ENCODE results near the gene DMAC2. TPM values are rescaled to one million over a fixed set of nuclear protein-coding genes. Genes with fewer than 3 reads are reported as not detected.
"Not testable (repeated sequence)": the region's sequence is repeated elsewhere in the genome, so short reads cannot be mapped to it uniquely, and the experiment has no call there.

DMAC2 gene
- total RNA-seq, 1 donor from 2014 or later, result 21.2 TPM

DNA sequence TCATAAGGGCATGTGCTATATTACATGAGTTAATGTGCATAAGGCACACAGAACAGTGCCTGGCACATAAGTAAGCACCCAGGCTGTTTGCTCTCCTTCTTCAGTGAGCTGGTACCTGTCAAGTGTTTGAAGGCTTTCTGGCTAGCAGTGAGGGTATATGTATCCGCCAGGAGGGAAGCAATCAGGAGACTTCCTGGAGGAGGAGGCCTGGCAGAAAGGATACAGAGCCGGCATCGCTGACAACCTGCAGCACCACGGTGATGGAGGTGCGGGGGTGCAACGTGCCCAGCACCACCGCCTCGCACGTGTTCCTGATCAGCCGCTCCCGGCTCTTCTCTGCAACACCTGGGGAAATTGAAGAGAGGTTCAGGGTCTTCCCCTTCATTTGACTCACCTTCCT, 48.1 kb downstream of the DMAC2 start:
- H3K4me3 ChIP-seq, result no peak overlapping the region
- H3K36me3 ChIP-seq, result peaks cover 23 to 32% of the 10 kb centered on the region in 2 donors
- H3K4me1 ChIP-seq, result no peaks in the 10 kb centered on the region
- H3K27me3 ChIP-seq, result no peaks in the 10 kb centered on the region
- TF ChIP-seq CTCF (IDR thresholded peaks at IDR 0.05), result no peak
- no peak for DNase-seq (ENCODE audit: low spot score in 2 of 2)
- no peaks in the 10 kb centered on the region for H3K9me3 ChIP-seq
- no peak overlapping the region for H3K27ac ChIP-seq
- intact Hi-C loops (cut with DNase I), result no loop called here

DNA sequence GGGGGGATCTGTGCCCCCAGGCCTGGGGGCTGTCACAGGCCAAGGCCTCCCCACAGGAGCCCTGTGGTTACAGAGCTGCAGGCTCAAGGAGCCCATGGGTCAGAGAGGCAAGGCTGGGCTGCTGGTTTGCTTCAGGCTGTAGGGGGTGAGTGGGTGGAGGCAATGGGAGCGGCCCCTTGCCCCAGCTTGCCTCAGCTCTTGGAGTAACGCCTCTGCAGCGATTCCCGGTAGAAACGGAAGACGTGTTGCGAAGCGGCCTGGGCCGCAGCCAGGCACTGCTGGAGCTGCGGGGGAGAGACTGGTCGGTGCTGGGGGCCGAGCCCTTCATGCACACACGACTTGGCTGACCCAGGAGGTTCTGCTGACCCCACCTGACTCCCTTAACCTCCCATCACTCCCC, 53.3 kb downstream of the DMAC2 start:
- DNase-seq (ENCODE audit: low spot score in 2 of 2), result no peak
- TF ChIP-seq CTCF (IDR thresholded peaks at IDR 0.05), result no peak
- Histone ChIP-seq H3K36me3 (peaks cover 29 to 51% of the 10 kb centered on the region in 2 donors), H3K27ac (no peak overlapping the region), H3K4me1 (no peaks in the 10 kb centered on the region), H3K9me3 (no peaks in the 10 kb centered on the region), H3K4me3 (no peak overlapping the region), H3K27me3 (no peaks in the 10 kb centered on the region)
- intact Hi-C loops (cut with DNase I), result no loop called here

GRCh38 chr19:41384351-41384750, 55.4 kb downstream of the DMAC2 start:
- DNase-seq (ENCODE audit: low spot score in 2 of 2), result no peak
- no peak for TF ChIP-seq CTCF (IDR thresholded peaks at IDR 0.05)
- intact Hi-C loops (cut with DNase I), result no loop called here

DNA sequence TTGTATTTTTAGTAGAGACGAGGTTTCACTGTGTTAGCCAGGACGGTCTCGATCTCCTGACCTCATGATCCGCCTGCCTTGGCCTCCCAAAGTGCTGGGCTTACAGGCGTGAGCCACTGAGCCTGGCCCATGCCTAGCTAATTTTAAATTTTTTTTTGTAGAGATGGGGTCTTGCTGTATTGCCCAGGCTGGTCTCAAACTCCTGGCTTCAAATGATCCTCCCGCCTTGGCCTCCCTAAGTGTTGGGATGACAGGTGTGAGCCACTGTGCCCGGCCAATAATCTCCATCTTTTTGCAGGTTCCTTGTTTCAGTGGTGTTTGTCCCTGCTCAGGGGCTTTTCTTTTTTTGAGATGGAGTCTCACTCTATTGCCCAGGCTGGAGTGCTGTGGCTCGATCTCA, 58.2 kb downstream of the DMAC2 start:
- H3K4me1 ChIP-seq; H3K27ac ChIP-seq; intact Hi-C loops (cut with DNase I); H3K9me3 ChIP-seq; H3K27me3 ChIP-seq; DNase-seq (ENCODE audit: low spot score in 2 of 2); H3K4me3 ChIP-seq: not testable (repeated sequence)
- H3K36me3 ChIP-seq, result peaks cover 10 to 24% of the 10 kb centered on the region in 2 donors

More at GRCh38 chr19:41384351-41384750, 55.4 kb downstream of the DMAC2 start:
- H3K4me1 ChIP-seq, result no peaks in the 10 kb centered on the region
- no peak overlapping the region for H3K27ac ChIP-seq
- no peaks in the 10 kb centered on the region for H3K27me3 ChIP-seq
- H3K4me3 ChIP-seq, result no peak overlapping the region
- peaks cover 18 to 36% of the 10 kb centered on the region in 2 donors for H3K36me3 ChIP-seq
- H3K9me3 ChIP-seq, result no peaks in the 10 kb centered on the region

Other genes starting within 250 kb of the DMAC2 start
- not detected for gene CYP2S1, start 246.7 kb downstream of the DMAC2 start, total RNA-seq
- 122 TPM for gene AXL, start 220.7 kb downstream of the DMAC2 start, total RNA-seq
- gene HNRNPUL1, start 175.5 kb downstream of the DMAC2 start, total RNA-seq, result 81.1 TPM
- gene CCDC97, start 129.7 kb downstream of the DMAC2 start, total RNA-seq, result 18.4 TPM
- 103 TPM for gene TGFB1, start 86.0 kb downstream of the DMAC2 start, total RNA-seq
- gene B9D2, start 75.8 kb downstream of the DMAC2 start, total RNA-seq, result 17.5 TPM
- gene TMEM91, start 63.4 kb downstream of the DMAC2 start, total RNA-seq, result 14.2 TPM
- 30.3 TPM for gene EXOSC5, start 42.6 kb downstream of the DMAC2 start, total RNA-seq
- gene BCKDHA, start 42.1 kb downstream of the DMAC2 start, total RNA-seq, result 28.5 TPM
- 3.7 TPM for gene B3GNT8, start 12.5 kb downstream of the DMAC2 start, total RNA-seq
- gene ERICH4, start 3.2 kb upstream of the DMAC2 start, total RNA-seq, result not detected
- gene CEACAM21, start 136.3 kb upstream of the DMAC2 start, total RNA-seq, result not detected
- gene CEACAM4, start 187.2 kb upstream of the DMAC2 start, total RNA-seq, result not detected
- not detected for gene CEACAM7, start 248.4 kb upstream of the DMAC2 start, total RNA-seq